Stomach (tissue), 9 donors: Measurements from ENCODE around the gene MUSTN1. TPM values are rescaled to one million over a fixed set of nuclear protein-coding genes. Genes with fewer than 3 reads are reported as not detected.

Experiments used
- DNase-seq, 2 donors: peaks; one replicate each; pipeline versions ENCODE4 v3.0.0 to v3.0.0-alpha.2; 2013 to 2019
- H3K27ac ChIP-seq, 5 donors: fragments of 200-600 bp in 4 of 5; sonication (generic) in 4 of 5; one replicate each; pipeline ENCODE4 v1.5.1; 2013 to 2019; ENCODE audit warnings: mild to moderate bottlenecking in 1 of 5, moderate library complexity in 1 of 5
- H3K27me3 ChIP-seq, 3 donors: fragments of 200-600 bp; sonication (generic); one replicate each; pipeline ENCODE4 v1.5.1; 2017 to 2019; ENCODE audit warnings: mixed run types in 1 of 3
- H3K36me3 ChIP-seq, 4 donors: fragments of 200-600 bp; sonication (generic); 1 replicate in 3 of 4; 2 replicates in 1 of 4; pipeline ENCODE4 v1.5.1; 2016 to 2019
- H3K4me1 ChIP-seq, 4 donors: fragments of 200-600 bp; sonication (generic); one replicate each; pipeline ENCODE4 v1.5.1; 2016 to 2019
- H3K4me3 ChIP-seq, 4 donors: fragments of 200-600 bp; sonication (generic) in 3 of 4; one replicate each; pipeline ENCODE4 v1.5.1; 2016 to 2019; ENCODE audit warnings: mild to moderate bottlenecking in 1 of 4
- H3K9me3 ChIP-seq, 4 donors: fragments of 200-600 bp; sonication (generic); one replicate each; pipeline ENCODE4 v1.5.1; 2016 to 2019
- EP300 ChIP-seq: sonication (generic); formaldehyde crosslinking; IDR thresholded peaks from one replicate; pipeline ENCODE4 v1.6.1; 2017; ENCODE audit warnings: antibody characterized with exemption
- POLR2A ChIP-seq, 4 donors: fragments of 450-650 bp; IDR thresholded peaks; one replicate each; pipeline ENCODE4 v1.6.1; 2016; ENCODE audit warnings: antibody characterized with exemption in 4 of 4, control low read depth in 2 of 4, mild to moderate bottlenecking in 1 of 4, moderate library complexity in 1 of 4
- POLR2AphosphoS5 ChIP-seq, 3 donors: sonication (generic); formaldehyde crosslinking; IDR thresholded peaks; one replicate each; pipeline ENCODE4 v1.6.1; 2016; ENCODE audit warnings: antibody characterized with exemption in 3 of 3
- WGBS, 5 donors: extraction: QIAGEN DNeasy Blood & Tissue Kit in 3 of 5; methylation state at CpG; one replicate each; pipeline versions ENCODE4 v1.1.5 to v1.1.7; 2013 to 2018; 5-methylcytosine and 5-hydroxymethylcytosine counted together
- intact Hi-C: fragments of 100-400 bp; cut with DNase I; formaldehyde crosslinking; loops from one replicate; pipeline ENCODE4 v1.15.1; 2023; ENCODE audit warnings: low total_unique reads
- polyA plus RNA-seq, 3 donors: library from polyadenylated mRNA; stranded (reverse); fragments of 200-250 nt; gene quantifications; one replicate each; pipeline ENCODE4 v1.2.3, GENCODE V29; 2013
- total RNA-seq, 5 donors: library from RNA; depleted of rRNA; stranded (reverse); fragments of >200 nt; gene quantifications; one replicate each; pipeline versions ENCODE4 v1.1.0 to v1.2.3, GENCODE V29; 2014 to 2016
- TF ChIP-seq, protein P1 (sequence below), 7 experiments: fragments of 450-650 bp in 4 of 7; fragments of 200-600 bp in 3 of 7; sonication (generic) in 3 of 7; IDR thresholded peaks; one replicate each; pipeline ENCODE4 v1.5.1; 2016 to 2019; ENCODE audit warnings: antibody characterized with exemption in 7 of 7, control low read depth in 2 of 7, mild to moderate bottlenecking in 1 of 7
- donor health status: healthy with polysubstance abuse.
- donor health status: Bipolar disorder and iron deficiency.
- donor health status: healthy.

The MUSTN1 gene
- total and polyA plus RNA-seq, 8 donors = 1.8 to 45.5 (median 15.4) TPM; not detected in 2

- Histone ChIP-seq H3K4me1 (peaks cover 0 to 19% (median 0%) of the 10 kb centered on the region in 4 donors), H3K36me3 (peaks cover 0 to 18% (median 11%) of the 10 kb centered on the region in 4 donors), H3K4me3 (no peak overlapping the region), H3K27ac (no peak overlapping the region), H3K9me3 (no peaks in the 10 kb centered on the region), H3K27me3 (no peaks in the 10 kb centered on the region)
- TF ChIP-seq POLR2AphosphoS5 (IDR thresholded peaks at IDR 0.05) = no peak
- TF ChIP-seq POLR2A (IDR thresholded peaks at IDR 0.05) = no peak
- TF ChIP-seq, protein P1, sequence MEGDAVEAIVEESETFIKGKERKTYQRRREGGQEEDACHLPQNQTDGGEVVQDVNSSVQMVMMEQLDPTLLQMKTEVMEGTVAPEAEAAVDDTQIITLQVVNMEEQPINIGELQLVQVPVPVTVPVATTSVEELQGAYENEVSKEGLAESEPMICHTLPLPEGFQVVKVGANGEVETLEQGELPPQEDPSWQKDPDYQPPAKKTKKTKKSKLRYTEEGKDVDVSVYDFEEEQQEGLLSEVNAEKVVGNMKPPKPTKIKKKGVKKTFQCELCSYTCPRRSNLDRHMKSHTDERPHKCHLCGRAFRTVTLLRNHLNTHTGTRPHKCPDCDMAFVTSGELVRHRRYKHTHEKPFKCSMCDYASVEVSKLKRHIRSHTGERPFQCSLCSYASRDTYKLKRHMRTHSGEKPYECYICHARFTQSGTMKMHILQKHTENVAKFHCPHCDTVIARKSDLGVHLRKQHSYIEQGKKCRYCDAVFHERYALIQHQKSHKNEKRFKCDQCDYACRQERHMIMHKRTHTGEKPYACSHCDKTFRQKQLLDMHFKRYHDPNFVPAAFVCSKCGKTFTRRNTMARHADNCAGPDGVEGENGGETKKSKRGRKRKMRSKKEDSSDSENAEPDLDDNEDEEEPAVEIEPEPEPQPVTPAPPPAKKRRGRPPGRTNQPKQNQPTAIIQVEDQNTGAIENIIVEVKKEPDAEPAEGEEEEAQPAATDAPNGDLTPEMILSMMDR (IDR thresholded peaks at IDR 0.05) = no peak
- TF ChIP-seq EP300 = no peak
- intact Hi-C loops = no loop called here
- 84 to 97% (median 91%) methylated on average over 5 of the region's 5 CpGs for WGBS, 5 donors
- no peak for DNase-seq
Measured at GRCh38 chr3:52880047-52880446, 45.2 kb upstream of the MUSTN1 start.

GRCh38 chr3:52879581-52879980 lies 44.8 kb upstream of the MUSTN1 start:
- Histone ChIP-seq H3K9me3 (no peaks in the 10 kb centered on the region), H3K36me3 (peaks cover 0 to 18% (median 10%) of the 10 kb centered on the region in 4 donors), H3K4me1 (peaks cover 0 to 24% (median 2%) of the 10 kb centered on the region in 4 donors), H3K4me3 (no peak overlapping the region), H3K27ac (no peak overlapping the region), H3K27me3 (no peaks in the 10 kb centered on the region)
- intact Hi-C loops = no loop called here
- WGBS, 5 donors = 90 to 96% (median 95%) methylated on average over 4 of the region's 4 CpGs
- no peak for DNase-seq
- TF ChIP-seq POLR2AphosphoS5 (IDR thresholded peaks at IDR 0.05) = no peak
- TF ChIP-seq, protein P1 (IDR thresholded peaks at IDR 0.05) = no peak
- no peak for TF ChIP-seq EP300
- no peak for TF ChIP-seq POLR2A (IDR thresholded peaks at IDR 0.05)

DNA sequence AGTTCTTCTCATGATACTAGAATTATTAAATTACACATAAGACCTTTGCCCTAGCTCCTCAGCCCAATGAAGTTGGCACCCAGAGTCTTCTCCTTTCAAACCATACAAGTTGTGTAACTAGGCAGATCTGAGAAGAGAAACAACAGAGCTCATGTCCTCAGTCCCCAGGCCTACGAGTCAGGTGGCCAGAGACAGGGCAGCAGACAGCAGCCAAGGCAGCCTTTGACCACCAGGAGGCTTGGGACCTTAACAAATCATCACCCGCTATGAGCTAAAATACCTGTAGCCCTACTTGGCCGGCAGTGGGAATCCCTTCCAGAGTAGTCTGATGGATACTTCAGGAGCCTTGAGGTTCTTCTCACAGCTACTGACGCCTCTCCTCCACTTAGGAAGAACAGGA lies 44.3 kb upstream of the MUSTN1 start:
- no peak overlapping the region for H3K4me3 ChIP-seq
- no peak overlapping the region for H3K27ac ChIP-seq
- peaks cover 0 to 18% (median 10%) of the 10 kb centered on the region in 4 donors for H3K36me3 ChIP-seq
- peaks cover 0 to 28% (median 4%) of the 10 kb centered on the region in 4 donors for H3K4me1 ChIP-seq
- intact Hi-C loops = no loop called here
- no peaks in the 10 kb centered on the region for H3K9me3 ChIP-seq
- no peak for TF ChIP-seq POLR2AphosphoS5 (IDR thresholded peaks at IDR 0.05)
- TF ChIP-seq EP300 = no peak
- 67 to 99% (median 94%) methylated on average over 4 of the region's 4 CpGs for WGBS, 5 donors
- H3K27me3 ChIP-seq = no peaks in the 10 kb centered on the region
- no peak for DNase-seq

GRCh38 chr3:52877085-52877484 lies 42.3 kb upstream of the MUSTN1 start:
- DNase-seq = no peak
- Histone ChIP-seq H3K9me3 (no peaks in the 10 kb centered on the region), H3K36me3 (peaks cover 0 to 18% (median 10%) of the 10 kb centered on the region in 4 donors), H3K4me3 (no peak overlapping the region), H3K27ac (no peak overlapping the region), H3K27me3 (no peaks in the 10 kb centered on the region), H3K4me1 (peaks cover 0 to 27% (median 11%) of the 10 kb centered on the region in 4 donors)
- 87 to 97% (median 94%) methylated on average over 3 of the region's 3 CpGs for WGBS, 5 donors
- intact Hi-C loops = no loop called here
- TF ChIP-seq EP300 = no peak
- TF ChIP-seq, protein P1 (IDR thresholded peaks at IDR 0.05) = no peak
- no peak for TF ChIP-seq POLR2A (IDR thresholded peaks at IDR 0.05)
- TF ChIP-seq POLR2AphosphoS5 (IDR thresholded peaks at IDR 0.05) = no peak

- no peak for TF ChIP-seq POLR2A (IDR thresholded peaks at IDR 0.05)
- TF ChIP-seq, protein P1 (IDR thresholded peaks at IDR 0.05) = no peak
- no peak for TF ChIP-seq POLR2AphosphoS5 (IDR thresholded peaks at IDR 0.05)
- TF ChIP-seq EP300 = no peak
- H3K36me3 ChIP-seq = peaks cover 0 to 16% (median 10%) of the 10 kb centered on the region in 4 donors
- no peaks in the 10 kb centered on the region for H3K27me3 ChIP-seq
- no peak overlapping the region for H3K27ac ChIP-seq
- H3K9me3 ChIP-seq = no peaks in the 10 kb centered on the region
- no peak for DNase-seq
- 83 to 89% (median 86%) methylated on average over 9 of the region's 9 CpGs for WGBS, 5 donors
- H3K4me3 ChIP-seq = no peak overlapping the region
- intact Hi-C loops = no loop called here
- H3K4me1 ChIP-seq = peaks cover 0 to 28% (median 7%) of the 10 kb centered on the region in 4 donors
Measured at GRCh38 chr3:52874864-52875587, 40.2 kb upstream of the MUSTN1 start.
